Activated CD4-positive, alpha-beta T cell treated with anti-CD3 and anti-CD28 coated beads, Interleukin-2, amount 10 ng/mL, durations not matched to agents 24 days and 14 days (primary cell): ENCODE results near the gene MXD3. TPM values are rescaled to one million over a fixed set of nuclear protein-coding genes. Genes with fewer than 3 reads are reported as not detected.

Source experiments
- DNase-seq: peaks from one replicate; pipeline ENCODE4 v3.0.0; 2022
- H3K27ac Mint-ChIP-seq: one replicate; pipeline ENCODE4 v1.8.0; 2022; ENCODE audit warnings: mild to moderate bottlenecking, mixed read lengths
- H3K27me3 Mint-ChIP-seq: one replicate; pipeline ENCODE4 v1.8.0; 2022; ENCODE audit warnings: mixed read lengths
- H3K36me3 Mint-ChIP-seq: one replicate; pipeline ENCODE4 v1.8.0; 2022; ENCODE audit warnings: low read depth, mild to moderate bottlenecking, mixed read lengths
- H3K4me1 Mint-ChIP-seq: one replicate; pipeline ENCODE4 v1.8.0; 2021; ENCODE audit warnings: mixed read lengths
- H3K4me3 Mint-ChIP-seq: one replicate; pipeline ENCODE4 v1.8.0; 2022; ENCODE audit warnings: mild to moderate bottlenecking, moderate library complexity, mixed read lengths
- H3K9me3 Mint-ChIP-seq: one replicate; pipeline ENCODE4 v1.8.0; 2021; ENCODE audit warnings: mixed read lengths
- intact Hi-C: fragments of 100-400 bp; cut with micrococcal nuclease; formaldehyde crosslinking; loops from one replicate; pipeline ENCODE4 v1.15.1; 2023
- total RNA-seq: library from RNA; stranded (reverse); gene quantifications from 2 replicates; pipeline ENCODE4 v1.2.3, GENCODE V29; 2022

Gene MXD3
- total RNA-seq, 1 donor from 2014 or later = 9.1 TPM

DNA sequence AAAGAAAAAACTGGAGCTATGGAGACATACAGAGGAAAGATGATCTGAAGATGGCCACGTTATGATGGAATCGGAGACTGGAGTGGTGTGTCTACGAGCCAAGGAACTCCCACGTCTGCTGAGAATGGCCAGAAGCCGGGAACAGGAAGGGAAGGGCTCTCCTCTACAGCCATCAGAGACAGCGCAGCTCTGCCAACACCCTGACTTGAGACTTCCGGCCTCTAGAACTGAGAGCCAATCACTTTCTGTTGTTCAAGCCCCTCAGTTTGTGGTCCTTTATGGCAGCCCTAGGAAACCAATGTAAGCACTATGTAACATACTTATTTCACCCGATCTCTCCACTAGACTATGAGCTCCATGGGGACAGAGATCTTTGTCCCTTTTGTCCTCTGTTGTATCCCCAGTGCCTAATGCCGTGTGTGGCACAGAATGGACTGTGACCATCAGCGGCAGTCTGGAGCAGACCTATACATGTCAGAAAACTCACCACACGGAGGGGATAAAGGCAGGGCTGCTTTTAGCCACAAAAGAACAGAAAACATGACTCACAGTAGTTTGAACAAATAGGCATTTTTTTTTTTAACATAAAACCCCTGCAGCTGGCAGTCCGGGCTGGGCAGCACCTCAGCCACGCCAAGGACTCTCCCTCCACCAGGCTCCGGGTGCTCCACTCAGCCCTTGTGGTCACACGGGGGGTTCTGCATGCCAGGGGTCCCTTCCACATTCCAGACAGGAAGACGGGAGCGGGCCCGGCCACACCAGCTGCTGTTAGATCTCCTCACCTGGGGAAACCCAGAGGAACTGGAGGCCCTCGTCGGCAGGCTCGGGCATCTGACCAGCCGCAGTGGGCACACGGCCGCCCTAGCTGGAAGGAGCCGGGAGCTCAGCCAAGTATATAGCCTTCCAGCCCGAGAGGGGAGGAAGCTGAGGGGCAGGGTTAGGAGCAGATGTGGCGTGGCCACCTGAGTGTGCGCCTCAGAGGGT lies 16.1 kb upstream of the MXD3 start:
- Mint-ChIP-seq H3K36me3 (peaks cover 15% of the 10 kb centered on the region), H3K9me3 (no peaks in the 10 kb centered on the region), H3K27ac (peak overlapping the region; percentile 38), H3K4me3 (no peak overlapping the region), H3K27me3 (no peaks in the 10 kb centered on the region), H3K4me1 (peaks cover 11% of the 10 kb centered on the region)
- no peak for DNase-seq
- intact Hi-C loops = no loop called here

DNA sequence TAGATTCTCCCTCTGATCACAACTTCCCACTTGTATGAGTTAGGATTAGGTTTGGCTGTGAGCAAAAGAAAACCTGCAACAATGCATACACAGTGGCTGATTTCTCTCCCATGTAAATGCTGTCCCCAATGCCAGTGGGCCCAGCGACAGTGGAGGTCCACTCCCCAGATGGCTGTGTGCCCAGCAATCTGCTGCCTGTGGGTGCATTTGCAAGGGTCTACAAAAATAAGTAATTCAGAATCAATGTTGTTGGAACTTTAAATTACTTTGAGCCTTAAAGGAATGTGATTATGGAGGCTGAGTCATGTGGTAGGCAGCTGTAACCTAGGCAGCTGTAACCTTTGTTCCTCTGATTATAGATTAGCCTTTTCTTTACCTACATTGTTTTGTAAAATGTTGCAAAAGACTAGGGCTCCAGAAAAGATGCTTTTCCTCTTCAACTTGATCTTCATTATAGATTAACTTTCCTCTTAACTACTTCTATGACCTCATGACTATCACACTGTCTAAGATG lies 14.2 kb upstream of the MXD3 start:
- Mint-ChIP-seq H3K9me3 (no peaks in the 10 kb centered on the region), H3K36me3 (peaks cover 19% of the 10 kb centered on the region), H3K27me3 (no peaks in the 10 kb centered on the region), H3K27ac (no peak overlapping the region), H3K4me3 (no peak overlapping the region), H3K4me1 (peaks cover 13% of the 10 kb centered on the region)
- no peak for DNase-seq
- intact Hi-C loops = no loop called here

DNA sequence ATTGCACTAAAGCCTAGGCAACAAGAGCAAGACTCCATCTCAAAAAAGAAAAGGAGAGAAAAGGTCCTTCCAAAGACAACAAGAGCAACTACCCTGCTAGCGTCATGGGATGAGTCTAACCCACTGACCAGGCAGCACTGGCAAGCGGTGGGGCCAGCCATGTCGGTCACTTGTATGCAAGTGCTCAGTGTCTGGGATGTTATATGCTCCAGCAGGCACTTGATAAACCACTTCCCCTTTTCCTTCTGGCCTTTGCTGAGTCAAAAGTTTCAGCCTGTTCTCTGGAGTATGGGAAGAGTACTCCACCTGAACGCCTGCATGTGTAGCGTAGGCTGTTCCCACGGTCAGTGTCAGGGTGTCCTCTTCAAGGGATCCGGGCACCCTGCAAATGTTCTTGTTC lies 9.2 kb upstream of the MXD3 start:
- Mint-ChIP-seq H3K4me3 (no peak overlapping the region), H3K9me3 (no peaks in the 10 kb centered on the region), H3K27me3 (no peaks in the 10 kb centered on the region), H3K36me3 (peaks cover 22% of the 10 kb centered on the region), H3K27ac (no peak overlapping the region), H3K4me1 (peaks cover 27% of the 10 kb centered on the region)
- DNase-seq = no peak
- intact Hi-C loops = no loop called here

DNA sequence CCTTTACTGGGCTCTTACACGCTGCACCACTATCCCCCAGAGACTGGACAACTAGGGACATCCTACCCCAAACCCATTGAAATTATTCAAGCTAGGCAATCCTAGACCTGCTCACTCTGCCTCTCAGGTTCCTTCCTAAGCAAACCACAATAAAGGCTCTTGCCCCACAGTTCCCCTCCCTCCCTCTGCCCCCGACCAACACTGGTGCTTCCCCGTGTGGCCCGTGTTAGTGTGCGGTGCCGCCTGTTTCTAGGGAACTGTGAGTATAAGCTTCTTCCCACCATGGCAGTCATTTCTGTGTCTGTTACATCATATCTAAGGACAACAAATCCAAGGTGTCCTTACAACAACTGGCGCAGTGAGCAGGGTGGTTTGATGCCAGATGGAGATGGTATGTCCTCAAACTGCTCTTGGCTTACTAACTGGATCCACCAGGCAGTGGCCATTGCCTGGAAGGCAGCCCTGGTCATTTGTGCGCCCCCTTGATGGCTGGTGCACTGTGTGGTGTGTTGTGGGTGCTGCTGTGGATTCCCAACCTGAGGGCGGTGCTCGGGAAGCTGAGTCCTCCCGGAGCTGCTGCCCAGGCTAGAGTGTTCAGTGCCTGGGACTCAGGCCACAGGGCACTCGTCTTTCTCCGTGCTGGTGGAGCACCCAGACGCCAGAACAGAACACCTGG lies 8.4 kb upstream of the MXD3 start:
- no peak overlapping the region for H3K4me3 Mint-ChIP-seq
- H3K9me3 Mint-ChIP-seq = no peaks in the 10 kb centered on the region
- peaks cover 28% of the 10 kb centered on the region for H3K4me1 Mint-ChIP-seq
- H3K27ac Mint-ChIP-seq = no peak overlapping the region
- peaks cover 22% of the 10 kb centered on the region for H3K36me3 Mint-ChIP-seq
- intact Hi-C loops = loop anchor here (2.0 kb wide), 1 partner anchor 181 kb away; no protein-coding TSS in a partner anchor
- no peak for DNase-seq
- H3K27me3 Mint-ChIP-seq = no peaks in the 10 kb centered on the region

DNA sequence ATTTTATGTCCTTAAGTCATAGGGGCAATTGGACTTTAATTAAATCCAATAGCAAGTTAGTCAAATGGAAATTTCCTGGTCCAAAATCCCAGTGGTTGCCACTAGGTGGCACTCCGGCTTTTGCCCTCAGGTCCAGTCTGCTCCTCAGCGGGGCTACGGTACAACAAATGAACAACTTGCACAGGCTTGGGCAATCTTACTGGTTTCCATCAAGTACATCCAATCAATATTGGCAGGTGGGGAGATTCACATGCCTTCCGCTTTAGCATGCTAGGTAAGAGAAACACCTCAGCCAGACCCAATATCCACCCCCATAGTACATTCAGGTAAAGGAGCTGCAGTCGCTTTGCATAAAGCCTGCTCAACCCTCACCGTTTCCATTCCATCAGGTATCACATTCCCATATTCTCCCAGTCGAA lies 6.3 kb upstream of the MXD3 start:
- H3K27ac Mint-ChIP-seq = no peak overlapping the region
- intact Hi-C loops = loop anchor here (1.0 to 2.0 kb wide), 3 partner anchors 72 to 183 kb away; no protein-coding TSS in a partner anchor
- no peak overlapping the region for H3K4me3 Mint-ChIP-seq
- H3K27me3 Mint-ChIP-seq = no peaks in the 10 kb centered on the region
- H3K36me3 Mint-ChIP-seq = peaks cover 22% of the 10 kb centered on the region
- H3K4me1 Mint-ChIP-seq = peaks cover 24% of the 10 kb centered on the region
- DNase-seq = peak; percentile 92
- H3K9me3 Mint-ChIP-seq = no peaks in the 10 kb centered on the region

DNA sequence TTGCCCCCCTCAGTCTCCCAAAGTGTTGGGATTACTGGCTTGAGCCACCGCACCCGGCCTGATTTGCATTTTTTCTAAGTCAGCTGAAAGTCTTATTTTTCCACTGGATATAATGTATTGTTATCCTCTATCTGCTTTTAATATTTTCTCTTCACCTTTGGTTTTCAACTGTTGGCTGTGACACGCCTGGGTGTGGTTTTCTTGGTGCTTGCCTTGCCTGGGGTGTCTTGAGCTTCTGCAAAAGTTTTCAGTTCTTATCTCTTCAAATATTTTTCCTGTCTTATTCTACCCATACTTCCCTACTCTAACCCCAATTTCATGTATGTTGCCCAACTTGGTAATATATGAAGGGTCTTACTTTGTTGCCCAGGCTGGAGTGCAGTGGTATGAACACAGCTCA lies 4.3 kb upstream of the MXD3 start:
- DNase-seq = no peak
- H3K4me3 Mint-ChIP-seq = peak overlapping the region; percentile 13
- no peaks in the 10 kb centered on the region for H3K27me3 Mint-ChIP-seq
- peaks cover 14% of the 10 kb centered on the region for H3K36me3 Mint-ChIP-seq
- intact Hi-C loops = no loop called here
- H3K27ac Mint-ChIP-seq = no peak overlapping the region
- H3K4me1 Mint-ChIP-seq = peaks cover 25% of the 10 kb centered on the region
- H3K9me3 Mint-ChIP-seq = no peaks in the 10 kb centered on the region

DNA sequence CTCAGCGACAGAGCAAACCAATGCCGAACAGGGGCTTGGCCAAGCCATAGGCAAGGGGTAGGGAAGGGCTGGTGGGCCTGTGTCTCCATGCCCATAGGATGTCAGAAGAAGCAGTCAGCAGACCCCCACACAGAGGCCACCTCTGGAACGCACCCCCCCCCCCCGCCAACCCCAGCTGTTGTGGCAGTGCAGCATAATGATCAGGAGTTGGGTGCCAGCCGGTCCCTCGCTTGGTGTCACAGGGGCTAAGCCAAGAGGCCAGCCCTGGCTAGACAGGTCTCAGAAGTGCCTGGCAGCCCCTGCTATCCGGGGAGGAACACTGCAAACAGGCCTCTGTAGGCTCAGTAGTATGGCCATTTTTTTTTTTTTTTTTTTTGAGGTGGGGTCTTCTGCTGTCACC lies 3.7 kb upstream of the MXD3 start:
- DNase-seq = no peak
- H3K4me1 Mint-ChIP-seq = peaks cover 29% of the 10 kb centered on the region
- no peaks in the 10 kb centered on the region for H3K9me3 Mint-ChIP-seq
- H3K27me3 Mint-ChIP-seq = no peaks in the 10 kb centered on the region
- H3K4me3 Mint-ChIP-seq = no peak overlapping the region
- intact Hi-C loops = no loop called here
- no peak overlapping the region for H3K27ac Mint-ChIP-seq
- H3K36me3 Mint-ChIP-seq = peaks cover 12% of the 10 kb centered on the region

DNA sequence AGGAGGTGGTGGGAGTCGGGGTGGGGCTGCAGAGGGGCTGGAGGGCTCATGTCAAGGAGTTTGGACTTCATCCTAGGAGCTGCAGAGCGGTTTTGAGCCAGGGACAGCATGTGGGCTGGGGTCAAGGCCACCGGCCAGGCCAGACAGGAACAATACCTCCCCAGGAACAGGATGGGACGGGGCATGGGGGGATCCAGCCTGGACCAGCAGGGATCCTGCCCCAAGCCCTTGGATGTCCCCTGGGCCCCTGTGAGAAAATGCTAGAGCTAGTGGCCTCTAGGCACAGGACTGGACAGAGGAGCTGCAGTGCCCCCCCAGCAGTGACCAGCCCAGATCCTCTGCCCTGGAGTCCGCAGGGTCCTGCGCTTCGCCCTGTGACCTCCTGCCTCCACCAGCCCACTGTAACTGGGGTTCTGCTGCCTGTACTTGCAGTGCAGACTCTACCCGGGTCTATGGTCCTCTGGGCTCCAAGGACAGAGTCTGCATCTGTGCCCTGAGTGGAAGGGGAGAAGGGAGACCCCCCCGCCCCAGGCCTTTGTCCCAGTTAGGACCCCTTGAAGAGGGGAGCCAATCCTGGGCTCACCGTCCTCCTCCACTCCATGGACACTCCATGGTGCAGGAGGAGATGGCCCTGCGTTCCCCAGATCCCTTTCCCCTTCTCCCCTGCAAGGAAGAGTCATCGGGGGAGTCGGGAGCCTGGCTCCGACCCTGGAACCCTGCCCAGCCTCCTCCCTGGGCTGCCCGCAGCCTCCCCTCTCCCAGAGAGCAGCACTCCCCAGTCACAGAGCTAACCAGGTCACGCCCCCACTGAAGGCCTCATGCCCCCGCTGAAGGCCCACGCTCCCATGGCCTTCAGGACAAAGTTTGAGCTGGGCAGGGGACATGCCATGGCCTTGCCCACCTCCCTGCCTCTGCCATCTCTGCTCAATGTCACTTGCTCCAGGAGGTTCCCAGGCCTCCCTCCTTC lies 3.0 kb upstream of the MXD3 start:
- no peak overlapping the region for H3K4me3 Mint-ChIP-seq
- peaks cover 6% of the 10 kb centered on the region for H3K36me3 Mint-ChIP-seq
- no peak overlapping the region for H3K27ac Mint-ChIP-seq
- peaks cover 28% of the 10 kb centered on the region for H3K4me1 Mint-ChIP-seq
- H3K27me3 Mint-ChIP-seq = no peaks in the 10 kb centered on the region
- no peak for DNase-seq
- H3K9me3 Mint-ChIP-seq = no peaks in the 10 kb centered on the region
- intact Hi-C loops = no loop called here

DNA sequence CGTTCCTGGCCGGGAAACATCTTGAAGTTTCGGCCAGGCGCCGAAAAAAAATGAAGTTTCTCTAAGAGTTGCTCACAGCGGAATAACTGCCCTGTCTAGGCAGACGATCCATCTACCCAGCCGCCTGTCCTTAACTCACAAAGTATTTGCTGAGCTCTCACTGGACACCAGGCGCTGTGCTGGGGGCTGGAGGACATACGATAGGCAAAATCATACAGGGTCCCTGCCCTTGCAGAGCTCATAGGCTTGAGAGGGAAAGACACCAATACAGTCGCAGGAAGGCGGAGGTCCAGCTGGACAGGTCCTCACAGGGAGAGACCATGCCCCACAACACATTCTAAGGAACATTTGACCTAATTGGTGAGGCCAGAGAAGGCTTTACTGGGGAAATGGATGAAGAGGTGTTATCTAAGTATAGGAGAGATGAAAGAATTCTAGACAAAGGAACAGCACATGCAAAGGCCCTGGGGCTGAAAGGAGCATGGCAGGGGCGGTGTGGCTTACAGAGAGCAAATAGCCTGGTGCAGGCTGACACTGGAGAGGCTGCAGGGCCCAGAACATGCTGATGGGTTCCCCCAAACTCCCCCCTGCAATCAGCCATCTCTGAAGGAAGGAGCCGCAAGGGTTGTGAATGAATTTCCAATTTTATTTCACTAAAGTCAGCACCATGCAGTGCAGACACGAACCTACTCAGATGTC lies 2.0 kb upstream of the MXD3 start:
- no peak for DNase-seq
- H3K4me3 Mint-ChIP-seq = no peak overlapping the region
- no peak overlapping the region for H3K27ac Mint-ChIP-seq
- no peaks in the 10 kb centered on the region for H3K27me3 Mint-ChIP-seq
- intact Hi-C loops = no loop called here
- peaks cover 35% of the 10 kb centered on the region for H3K4me1 Mint-ChIP-seq
- peaks cover 6% of the 10 kb centered on the region for H3K36me3 Mint-ChIP-seq
- H3K9me3 Mint-ChIP-seq = no peaks in the 10 kb centered on the region

DNA sequence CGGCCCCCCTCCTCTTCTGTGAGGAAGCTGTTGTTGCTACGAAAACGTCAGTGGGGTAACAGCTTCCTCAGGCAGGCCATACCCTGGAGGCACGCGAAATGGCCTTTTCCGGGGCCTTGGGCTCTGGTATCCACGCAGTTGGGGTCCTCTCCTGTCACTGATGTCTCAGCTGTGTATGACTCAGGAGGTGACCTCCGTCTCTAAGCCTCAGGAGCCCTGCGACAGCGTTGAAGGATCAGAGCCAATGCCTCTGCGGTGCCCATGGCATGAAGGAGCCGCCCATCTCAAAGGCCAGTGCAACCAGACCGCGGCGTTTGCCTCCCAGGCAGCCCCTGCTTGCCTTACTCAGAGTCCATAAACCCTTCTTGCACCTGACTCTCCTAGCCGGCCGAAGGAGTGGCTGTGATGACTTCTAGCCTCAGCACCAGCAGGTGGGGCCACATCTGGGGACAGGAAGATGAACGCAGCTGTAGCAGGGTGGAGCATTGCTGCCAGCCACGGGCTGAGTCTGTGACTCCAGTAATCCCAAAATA lies 1.0 kb upstream of the MXD3 start:
- Mint-ChIP-seq H3K4me1 (peaks cover 30% of the 10 kb centered on the region), H3K36me3 (peaks cover 4% of the 10 kb centered on the region), H3K27ac (peak overlapping the region; percentile 93), H3K27me3 (no peaks in the 10 kb centered on the region), H3K9me3 (no peaks in the 10 kb centered on the region), H3K4me3 (peak overlapping the region; percentile 85)
- intact Hi-C loops = loop anchor here (1.0 kb wide), 2 partner anchors 9 to 39 kb away; partner anchors contain the start of genes LMAN2, PRELID1 and RAB24
- peak; percentile 87 for DNase-seq

DNA sequence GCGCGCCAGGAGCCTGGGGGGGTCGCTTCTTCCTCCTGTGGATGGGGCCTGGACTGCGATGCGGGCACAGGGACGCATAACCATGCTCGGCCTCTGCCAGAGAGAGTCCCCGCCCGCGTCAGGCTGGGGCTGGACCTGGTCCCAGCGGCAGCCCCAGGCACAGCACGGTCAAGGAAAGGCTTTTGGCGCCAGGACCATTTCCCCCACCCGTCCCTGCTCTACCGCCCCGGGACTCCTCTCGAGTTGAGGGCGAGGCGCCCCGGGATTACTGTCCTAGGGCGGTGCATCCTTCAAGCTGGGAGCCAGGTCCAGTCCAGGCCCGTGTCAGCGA lies 341 bp downstream of the MXD3 start:
- no peak for DNase-seq
- Mint-ChIP-seq H3K27me3 (no peaks in the 10 kb centered on the region), H3K4me3 (peak overlapping the region; percentile 85), H3K4me1 (peaks cover 33% of the 10 kb centered on the region), H3K36me3 (peaks cover 11% of the 10 kb centered on the region), H3K9me3 (no peaks in the 10 kb centered on the region), H3K27ac (peak overlapping the region; percentile 72)
- intact Hi-C loops = loop anchor here (2.0 kb wide), 1 partner anchor 189 kb away; no protein-coding TSS in a partner anchor

DNA sequence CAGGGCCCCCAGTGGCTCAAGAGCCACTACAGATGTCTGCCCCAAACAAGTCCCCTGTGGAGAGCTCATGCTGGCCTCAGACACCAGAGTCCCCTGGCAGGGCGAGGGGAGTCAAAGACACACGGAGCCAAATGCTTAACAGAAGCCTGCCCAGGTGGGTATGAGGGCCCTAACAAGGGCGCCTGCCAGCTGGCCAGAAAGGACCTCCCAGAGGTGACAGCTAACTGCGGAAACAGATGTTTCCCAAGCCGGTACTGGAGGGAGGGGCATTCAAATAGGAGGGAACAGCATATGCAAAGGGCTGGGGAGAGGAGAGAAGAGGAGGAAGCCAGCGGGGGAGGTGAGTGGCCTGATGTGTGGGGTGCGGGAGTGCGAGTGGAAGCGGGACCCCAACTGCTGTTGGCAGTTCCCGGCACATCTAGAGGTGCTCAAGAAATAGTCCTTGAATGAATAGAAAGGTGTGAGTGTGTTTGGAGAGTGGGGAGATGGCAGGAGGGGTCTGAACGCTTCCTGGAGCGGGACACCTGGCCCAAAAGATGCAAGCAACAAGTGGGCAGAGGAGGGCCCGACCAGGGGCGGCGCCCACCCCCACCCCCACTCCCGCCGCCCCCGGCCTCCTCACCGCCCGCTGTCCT lies 824 bp downstream of the MXD3 start:
- no peaks in the 10 kb centered on the region for H3K9me3 Mint-ChIP-seq
- H3K4me1 Mint-ChIP-seq = peaks cover 33% of the 10 kb centered on the region
- H3K4me3 Mint-ChIP-seq = peak overlapping the region; percentile 85
- peaks cover 16% of the 10 kb centered on the region for H3K36me3 Mint-ChIP-seq
- peak; percentile 84 for DNase-seq
- H3K27me3 Mint-ChIP-seq = no peaks in the 10 kb centered on the region
- intact Hi-C loops = loop anchor here (2.0 kb wide), 1 partner anchor 190 kb away; no protein-coding TSS in a partner anchor
- peak overlapping the region; percentile 80 for H3K27ac Mint-ChIP-seq
